ENCODE measurements around the gene RBM47.

DNA sequence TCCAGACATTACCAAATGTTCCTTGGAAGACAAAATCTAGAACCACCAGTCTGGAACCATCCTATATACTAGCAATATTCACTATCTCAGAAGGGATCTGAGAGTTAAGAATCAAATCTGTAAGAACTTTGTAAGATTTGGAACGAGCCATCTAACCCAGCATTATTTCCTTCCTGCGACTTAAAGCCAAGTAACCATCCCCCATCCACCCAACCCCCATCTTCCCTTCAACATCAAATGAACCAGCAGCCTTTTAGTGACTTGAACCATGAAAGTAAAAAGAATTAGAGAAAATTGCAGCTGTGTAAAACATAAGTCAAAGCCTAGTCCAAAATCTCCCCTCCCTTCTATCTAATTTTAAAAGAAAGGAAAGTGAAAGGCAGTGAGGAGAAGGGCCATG, 15.6 kb downstream of the RBM47 start:
- TF ChIP-seq CTCF (IDR thresholded peaks at IDR 0.05) (no peak), EZH2 (IDR thresholded peaks at IDR 0.05; ENCODE audit: borderline replicate concordance, insufficient read depth, low read depth, low read length, poor library complexity, severe bottlenecking) (no peak)

Measured in B cell (primary cell).